GM18907 (cell line): ENCODE measurements around the gene SSTR1.

Experiments
- ATAC-seq: cut with Tn5 transposase; IDR thresholded peaks from one replicate; pipeline ENCODE4 v1.9.1; 2021; ENCODE audit warnings: mild to moderate bottlenecking, moderate library complexity; ENCODE audit not compliant: unreplicated experiment

The SSTR1 gene

DNA sequence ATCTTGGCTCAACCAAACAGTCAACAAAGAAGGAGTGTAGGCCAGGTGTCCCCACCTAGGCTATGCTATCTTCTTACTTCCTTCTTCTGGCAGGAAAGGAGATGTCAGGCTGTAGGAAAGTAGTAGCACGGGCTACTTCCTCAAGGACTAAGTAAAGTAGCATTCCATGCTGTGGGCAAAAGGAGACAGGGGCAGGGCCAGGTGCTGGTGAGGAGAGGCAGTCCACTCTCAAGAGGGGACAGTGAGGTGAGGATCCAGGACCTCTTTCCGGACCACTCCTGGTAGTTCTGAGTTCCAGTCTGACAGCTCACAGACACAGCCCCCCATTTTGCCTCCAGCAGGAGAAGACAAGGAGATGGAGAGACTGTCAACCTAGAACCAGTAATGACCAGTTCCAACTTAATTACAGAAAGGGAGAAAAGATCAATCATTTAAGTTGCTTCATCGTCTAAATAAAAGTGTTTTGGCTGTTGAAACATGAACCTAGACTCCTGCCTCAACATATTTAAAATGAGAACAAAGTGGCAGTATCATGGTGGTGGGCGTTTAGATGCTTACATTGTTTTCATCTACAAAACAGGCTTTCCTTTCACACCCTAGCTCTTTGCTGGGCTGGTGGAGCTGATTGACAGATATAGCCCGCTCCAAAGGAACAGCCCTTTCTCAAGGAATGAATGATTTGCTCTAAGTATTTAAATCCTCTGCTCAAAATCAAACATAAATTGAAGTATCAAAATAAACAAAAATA, 5.1 kb upstream of the SSTR1 start:
- ATAC-seq, result no peak

DNA sequence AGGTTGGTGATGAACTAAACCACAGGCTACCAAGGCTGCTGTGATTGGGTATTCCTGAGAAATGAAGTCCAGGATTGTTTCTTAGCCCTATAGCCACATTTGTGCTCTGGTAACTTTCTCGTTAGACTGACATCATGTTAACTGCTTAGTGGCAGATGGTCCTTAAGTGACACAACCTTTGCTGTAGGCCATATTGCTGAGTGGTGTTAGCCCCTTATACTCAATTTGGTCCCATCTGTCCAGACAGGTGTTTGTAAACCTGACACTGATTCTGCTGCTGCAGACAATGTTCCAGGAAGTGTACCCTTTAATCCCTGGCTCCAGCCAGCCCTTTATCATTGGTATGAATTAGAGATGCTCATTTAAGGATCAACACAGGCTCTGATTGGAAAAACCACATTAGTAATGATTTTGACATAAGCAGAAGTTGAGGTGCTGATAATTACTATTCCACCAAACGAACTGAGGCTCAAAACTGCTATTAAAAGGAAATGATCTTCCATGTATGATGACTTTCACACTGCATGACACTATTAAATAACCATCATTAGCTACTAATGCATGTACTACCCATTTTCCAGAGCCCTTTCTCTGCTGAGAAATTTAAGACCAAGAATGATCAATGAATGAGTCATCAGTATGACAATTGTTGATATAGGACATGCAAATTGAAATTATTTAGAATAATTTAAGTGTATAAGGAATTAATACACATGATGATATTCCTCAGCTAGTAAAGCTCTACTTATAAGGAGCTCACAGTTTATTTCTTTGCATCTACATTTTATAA, 3.6 kb upstream of the SSTR1 start:
- no peak for ATAC-seq

DNA sequence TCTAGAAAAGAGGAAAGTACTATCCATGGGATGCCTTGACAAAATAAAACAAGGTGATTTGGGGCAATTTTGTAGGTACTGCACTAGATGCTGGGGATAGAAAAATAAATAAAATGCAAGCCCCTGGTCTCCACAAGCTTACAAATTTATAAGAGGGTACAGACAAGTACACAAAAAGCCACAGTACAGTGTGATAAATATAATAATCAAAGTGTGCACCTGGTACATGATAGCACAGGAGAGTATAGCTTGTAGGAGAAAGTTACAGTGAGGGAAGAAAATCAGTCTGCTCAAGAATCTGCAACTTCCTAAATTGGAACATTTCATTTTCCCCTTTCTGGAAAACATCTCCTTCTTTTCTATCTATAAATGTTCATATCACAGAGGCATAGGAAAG, 3.0 kb upstream of the SSTR1 start:
- ATAC-seq, result no peak

DNA sequence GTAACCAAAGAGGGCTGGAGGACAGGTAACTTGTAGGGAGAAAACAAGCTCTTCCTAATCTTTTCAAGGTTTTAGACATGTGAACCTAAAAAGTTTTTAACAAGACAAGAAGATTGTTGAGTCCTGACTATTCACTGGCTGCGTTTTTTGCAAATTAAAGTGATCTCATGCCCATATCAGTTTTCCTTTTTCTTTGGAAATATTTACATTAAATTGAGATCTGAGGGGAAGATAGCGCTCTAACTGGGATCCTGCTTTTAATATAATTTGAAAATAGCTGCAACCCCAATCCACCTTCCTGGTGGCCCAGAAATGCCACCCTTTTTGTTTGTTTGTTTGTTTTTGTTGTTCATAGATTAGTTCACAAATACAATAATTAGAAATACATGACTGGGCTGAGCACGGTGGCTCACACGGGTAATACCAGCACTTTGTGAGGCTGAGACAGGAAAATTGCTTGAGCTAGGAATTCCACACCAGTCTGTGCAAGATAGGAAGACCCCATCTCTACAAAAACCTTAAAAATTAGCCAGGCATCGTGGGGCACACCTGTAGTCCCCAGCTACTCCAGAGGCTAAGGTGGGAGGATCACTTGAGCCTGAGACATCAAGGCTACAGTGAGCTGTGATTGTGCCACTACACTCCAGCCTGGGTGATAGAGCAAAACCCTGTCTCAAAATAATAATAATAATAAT, 2.4 kb upstream of the SSTR1 start:
- no peak for ATAC-seq

DNA sequence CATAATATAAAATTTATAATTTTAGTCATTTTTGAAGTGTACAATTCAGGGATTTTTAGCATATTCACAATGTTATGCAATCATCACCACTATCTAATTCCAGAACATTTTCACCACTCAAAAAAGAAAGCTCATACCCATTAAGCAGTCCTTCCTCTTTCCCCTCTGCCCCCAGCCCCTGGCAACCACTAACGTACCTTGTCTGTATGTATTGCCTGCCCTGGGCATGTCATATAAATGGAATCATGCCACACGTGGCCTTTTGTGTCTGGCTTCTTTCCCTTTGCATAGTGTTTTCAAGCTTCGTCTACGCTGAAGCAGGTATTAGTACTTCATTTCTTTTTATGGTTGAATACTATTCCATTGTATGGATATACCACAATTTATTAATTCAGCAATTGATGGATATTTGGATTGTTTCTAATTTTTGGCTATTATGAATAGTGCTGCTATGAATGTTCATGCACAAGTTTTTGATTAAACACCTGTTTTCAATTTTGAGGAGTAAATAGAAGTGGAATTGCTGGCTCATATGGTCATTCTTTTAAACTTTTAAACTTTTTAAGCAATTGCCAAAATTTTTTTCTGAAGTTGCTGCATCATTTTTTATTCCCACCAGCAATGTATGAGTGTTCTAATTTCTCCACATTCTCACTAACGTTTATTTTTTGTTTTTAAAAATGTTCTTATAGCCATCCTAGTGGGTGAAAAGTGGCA, 1.6 kb upstream of the SSTR1 start:
- ATAC-seq, result no peak

DNA sequence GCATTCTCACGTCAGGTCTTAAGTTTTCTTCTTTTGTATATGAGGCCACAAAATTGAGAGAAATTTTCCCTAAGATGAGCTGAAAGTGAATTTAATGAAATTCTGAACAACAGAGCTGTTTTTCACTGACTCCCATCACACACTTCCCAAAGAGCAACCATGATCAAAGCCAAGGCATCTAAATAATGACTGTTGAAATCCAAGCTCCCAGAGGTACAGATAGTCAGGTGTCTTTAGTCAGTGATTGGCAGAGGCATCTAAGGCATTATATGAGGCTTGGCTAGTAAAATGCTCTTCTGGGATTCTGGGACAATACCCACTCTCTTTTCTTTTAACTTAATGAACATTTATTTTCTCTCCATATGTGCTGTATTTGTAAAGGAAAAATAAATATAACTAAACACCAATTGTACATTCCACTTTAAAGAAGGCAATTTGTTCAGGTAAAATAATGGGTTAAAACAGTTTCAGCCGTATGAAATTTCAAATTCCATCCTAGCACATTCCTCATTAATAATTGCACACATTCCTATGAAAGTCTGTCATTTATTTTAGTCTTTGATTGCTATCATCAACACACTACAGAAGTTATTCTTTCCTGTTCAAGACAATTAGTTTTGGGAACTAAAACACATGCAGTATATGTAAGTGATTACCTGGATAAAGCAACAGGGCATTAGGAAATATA, 871 bp upstream of the SSTR1 start:
- no peak for ATAC-seq

DNA sequence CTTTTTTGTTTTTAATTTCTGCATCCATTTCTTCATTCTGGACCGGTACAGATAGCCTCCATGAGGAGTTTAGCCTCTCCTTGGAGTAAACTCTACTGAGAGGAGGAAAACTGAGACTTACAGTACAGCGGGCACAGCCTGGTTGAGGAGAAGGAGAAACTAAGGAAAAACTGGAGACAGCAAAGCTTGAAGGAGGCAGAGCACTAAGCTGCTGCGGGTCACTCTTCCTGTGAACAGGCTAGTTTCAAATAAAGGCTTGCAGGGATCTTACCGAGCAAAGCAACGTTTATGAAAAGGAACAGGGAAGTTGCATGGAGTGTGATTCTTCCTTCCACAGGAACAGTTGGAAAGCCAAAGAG, 348 bp upstream of the SSTR1 start:
- ATAC-seq, result no peak

DNA sequence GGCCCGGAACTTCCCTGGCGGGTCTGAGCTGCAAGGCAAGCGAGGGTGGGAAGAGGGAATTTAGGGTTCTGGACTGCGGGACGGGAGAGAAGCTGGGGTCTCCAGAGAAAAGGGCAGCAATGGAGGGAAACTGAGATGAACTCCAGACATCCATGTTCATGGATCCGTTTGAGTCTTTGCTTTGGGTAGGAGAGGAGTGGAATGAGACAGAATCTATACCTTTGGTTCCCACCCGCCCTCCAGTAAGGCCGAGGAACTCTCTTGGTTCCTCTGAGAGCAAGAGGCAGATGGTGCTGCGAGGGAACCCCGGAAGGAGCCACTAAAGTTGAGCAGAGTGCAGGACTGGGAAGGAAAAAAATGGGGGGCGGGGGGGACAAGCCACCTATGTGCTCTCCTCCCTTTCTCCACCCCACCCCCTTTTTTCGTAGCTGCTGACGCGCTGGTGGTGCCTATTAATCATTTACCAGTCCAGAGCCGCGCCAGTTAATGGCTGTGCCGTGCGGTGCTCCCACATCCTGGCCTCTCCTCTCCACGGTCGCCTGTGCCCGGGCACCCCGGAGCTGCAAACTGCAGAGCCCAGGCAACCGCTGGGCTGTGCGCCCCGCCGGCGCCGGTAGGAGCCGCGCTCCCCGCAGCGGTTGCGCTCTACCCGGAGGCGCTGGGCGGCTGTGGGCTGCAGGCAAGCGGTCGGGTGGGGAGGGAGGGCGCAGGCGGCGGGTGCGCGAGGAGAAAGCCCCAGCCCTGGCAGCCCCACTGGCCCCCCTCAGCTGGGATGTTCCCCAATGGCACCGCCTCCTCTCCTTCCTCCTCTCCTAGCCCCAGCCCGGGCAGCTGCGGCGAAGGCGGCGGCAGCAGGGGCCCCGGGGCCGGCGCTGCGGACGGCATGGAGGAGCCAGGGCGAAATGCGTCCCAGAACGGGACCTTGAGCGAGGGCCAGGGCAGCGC, 1.2 kb downstream of the SSTR1 start:
- ATAC-seq, result no peak

DNA sequence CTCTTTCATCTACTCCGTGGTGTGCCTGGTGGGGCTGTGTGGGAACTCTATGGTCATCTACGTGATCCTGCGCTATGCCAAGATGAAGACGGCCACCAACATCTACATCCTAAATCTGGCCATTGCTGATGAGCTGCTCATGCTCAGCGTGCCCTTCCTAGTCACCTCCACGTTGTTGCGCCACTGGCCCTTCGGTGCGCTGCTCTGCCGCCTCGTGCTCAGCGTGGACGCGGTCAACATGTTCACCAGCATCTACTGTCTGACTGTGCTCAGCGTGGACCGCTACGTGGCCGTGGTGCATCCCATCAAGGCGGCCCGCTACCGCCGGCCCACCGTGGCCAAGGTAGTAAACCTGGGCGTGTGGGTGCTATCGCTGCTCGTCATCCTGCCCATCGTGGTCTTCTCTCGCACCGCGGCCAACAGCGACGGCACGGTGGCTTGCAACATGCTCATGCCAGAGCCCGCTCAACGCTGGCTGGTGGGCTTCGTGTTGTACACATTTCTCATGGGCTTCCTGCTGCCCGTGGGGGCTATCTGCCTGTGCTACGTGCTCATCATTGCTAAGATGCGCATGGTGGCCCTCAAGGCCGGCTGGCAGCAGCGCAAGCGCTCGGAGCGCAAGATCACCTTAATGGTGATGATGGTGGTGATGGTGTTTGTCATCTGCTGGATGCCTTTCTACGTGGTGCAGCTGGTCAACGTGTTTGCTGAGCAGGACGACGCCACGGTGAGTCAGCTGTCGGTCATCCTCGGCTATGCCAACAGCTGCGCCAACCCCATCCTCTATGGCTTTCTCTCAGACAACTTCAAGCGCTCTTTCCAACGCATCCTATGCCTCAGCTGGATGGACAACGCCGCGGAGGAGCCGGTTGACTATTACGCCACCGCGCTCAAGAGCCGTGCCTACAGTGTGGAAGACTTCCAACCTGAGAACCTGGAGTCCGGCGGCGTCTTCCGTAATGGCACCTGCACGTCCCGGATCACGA, 2.2 kb downstream of the SSTR1 start:
- ATAC-seq, result no peak

DNA sequence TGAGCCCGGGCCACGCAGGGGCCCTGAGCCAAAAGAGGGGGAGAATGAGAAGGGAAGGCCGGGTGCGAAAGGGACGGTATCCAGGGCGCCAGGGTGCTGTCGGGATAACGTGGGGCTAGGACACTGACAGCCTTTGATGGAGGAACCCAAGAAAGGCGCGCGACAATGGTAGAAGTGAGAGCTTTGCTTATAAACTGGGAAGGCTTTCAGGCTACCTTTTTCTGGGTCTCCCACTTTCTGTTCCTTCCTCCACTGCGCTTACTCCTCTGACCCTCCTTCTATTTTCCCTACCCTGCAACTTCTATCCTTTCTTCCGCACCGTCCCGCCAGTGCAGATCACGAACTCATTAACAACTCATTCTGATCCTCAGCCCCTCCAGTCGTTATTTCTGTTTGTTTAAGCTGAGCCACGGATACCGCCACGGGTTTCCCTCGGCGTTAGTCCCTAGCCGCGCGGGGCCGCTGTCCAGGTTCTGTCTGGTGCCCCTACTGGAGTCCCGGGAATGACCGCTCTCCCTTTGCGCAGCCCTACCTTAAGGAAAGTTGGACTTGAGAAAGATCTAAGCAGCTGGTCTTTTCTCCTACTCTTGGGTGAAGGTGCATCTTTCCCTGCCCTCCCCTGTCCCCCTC, 3.0 kb downstream of the SSTR1 start:
- ATAC-seq, result no peak

DNA sequence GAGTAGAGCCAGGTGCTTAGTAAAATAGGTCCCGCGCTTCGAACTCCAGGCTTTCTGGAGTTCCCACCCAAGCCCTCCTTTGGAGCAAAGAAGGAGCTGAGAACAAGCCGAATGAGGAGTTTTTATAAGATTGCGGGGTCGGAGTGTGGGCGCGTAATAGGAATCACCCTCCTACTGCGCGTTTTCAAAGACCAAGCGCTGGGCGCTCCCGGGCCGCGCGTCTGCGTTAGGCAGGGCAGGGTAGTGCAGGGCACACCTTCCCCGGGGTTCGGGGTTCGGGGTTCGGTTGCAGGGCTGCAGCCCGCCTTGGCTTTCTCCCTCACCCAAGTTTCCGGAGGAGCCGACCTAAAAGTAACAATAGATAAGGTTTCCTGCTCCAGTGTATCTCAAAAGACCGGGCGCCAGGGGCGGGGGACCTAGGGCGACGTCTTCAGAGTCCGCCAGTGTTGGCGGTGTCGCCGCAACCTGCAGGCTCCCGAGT, 3.6 kb downstream of the SSTR1 start:
- ATAC-seq, result no peak

DNA sequence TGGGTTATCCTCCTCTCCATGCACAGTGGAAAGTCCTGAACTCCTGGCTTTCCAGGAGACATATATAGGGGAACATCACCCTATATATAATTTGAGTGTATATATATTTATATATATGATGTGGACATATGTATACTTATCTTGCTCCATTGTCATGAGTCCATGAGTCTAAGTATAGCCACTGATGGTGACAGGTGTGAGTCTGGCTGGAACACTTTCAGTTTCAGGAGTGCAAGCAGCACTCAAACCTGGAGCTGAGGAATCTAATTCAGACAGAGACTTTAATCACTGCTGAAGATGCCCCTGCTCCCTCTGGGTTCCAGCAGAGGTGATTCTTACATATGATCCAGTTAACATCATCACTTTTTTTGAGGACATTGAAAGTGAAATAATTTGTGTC, 4.4 kb downstream of the SSTR1 start:
- no peak for ATAC-seq

DNA sequence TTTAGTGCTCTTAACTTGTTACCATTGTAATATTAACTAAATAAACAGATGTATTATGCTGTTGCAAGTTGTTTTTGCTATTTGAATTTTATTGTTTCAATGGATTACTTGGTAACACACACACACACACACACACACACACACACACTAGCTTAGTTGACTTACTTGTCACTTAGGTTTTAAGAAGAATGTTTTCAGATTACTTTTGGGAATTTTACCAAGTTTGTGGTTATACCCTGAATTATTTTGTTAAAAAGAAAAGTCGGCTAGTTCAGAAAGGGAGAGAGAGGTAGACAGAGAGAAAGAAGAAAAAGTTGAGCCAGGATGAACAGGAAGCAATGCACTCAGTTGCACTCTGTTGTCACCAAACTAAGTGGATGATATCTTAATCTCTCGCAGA, 5.3 kb downstream of the SSTR1 start:
- no peak for ATAC-seq

DNA sequence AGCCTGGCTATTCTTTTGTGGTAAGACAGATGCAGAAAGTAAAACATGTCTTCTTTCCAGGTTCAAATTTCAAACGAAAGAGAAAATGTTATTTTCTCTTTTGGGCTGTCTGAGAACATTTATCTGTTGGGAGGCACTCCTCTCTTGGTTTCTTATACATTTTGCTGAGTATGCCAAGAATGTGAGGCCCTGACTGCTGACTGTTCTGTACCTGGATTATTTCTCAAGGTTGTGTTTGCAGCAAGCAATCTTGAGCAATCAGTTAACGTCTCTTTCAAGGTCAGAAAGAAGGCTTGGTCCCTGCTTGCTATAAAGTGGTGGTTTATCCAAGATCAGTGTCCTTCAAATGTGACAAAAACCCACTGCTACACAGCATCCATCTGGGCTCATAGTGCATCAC, 9.8 kb downstream of the SSTR1 start:
- no peak for ATAC-seq

DNA sequence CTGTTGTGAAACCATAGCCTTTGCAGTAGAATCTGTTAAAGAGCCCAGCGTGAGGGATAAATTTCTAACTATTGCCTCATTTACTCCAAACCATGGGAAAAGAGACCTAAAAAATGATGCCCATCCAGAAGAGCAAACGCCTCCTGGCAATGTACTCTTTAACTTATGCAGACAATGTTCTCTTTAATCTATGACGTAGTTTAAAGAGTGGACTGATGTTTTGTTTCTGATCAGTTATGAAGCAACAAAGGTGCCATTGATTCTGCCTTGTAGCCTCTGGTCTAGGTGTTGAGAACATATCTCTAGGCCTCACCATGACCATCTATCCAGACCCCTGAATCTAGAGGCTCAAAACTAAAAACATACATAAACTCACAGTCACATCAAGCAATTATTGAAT, 13.4 kb downstream of the SSTR1 start:
- no peak for ATAC-seq

DNA sequence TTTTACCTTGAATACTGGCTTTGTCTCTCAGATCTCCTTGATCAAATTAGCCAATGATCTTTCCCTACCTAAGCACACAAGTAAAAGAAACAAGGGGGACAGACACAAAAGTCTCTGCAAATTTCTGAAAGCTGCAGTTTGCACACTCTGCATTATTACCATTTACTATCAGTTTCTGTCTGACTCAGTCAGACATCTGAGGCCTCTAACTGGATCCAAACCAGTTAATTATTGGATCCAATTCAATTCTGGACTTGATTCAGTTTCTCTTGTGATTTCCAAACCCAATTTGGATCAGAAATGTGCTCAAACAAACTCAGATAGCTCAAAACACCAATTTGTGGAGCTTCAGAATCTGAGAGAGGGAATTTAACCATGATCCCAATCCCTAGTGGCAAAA, 16.6 kb downstream of the SSTR1 start:
- ATAC-seq, result no peak

DNA sequence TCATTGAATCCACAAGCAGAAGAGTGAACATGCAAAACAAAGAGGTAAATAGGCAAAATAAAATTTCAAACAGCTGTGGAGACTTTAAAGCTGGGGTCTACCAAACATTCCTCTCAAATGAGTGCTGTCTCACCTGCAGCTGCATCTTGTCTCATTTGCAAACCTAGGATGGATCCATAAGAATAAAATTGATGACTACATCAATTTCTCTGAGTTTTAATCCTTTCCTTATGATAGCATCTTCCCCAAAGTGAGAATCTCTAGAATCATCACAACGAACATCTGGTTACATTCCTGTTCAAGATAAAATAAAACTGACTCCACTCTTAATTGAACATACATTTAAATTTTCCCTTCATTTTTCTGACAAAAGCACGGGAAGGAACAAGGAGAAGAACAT, 18.2 kb downstream of the SSTR1 start:
- no peak for ATAC-seq

DNA sequence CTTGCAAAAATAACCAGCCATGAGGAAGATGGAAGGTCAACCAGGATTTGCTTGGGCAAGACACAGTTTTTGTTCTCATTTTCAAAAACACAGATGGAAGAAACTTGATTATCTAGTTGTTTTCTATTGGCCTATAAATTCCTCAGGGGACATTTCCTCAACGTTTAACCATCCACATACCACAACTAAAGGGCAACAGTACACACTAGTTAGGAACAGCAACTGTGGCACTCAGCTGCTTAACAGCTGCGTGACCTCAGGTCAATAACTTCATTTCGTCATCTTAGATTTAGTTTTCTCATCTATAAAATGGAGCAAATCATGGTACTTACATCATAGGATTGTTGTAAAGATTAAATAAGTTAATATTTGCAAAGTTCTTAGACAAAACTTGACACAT, 18.7 kb downstream of the SSTR1 start:
- ATAC-seq, result no peak
